Activated CD4-positive, alpha-beta T cell treated with anti-CD3 and anti-CD28 coated beads, Interleukin-2, Interleukin-4, amounts not matched to agents 100 ng/mL and 50 ng/mL, durations not matched to agents 16 hours and 8 hours (primary cell): Measurements from ENCODE around the gene MACROH2A2.
A peak's percentile ranks its signal among the peaks of the same experiment; 100 is the strongest.
"Not testable (repeated sequence)": the region's sequence is repeated elsewhere in the genome, so short reads cannot be mapped to it uniquely, and the experiment has no call there.

Experiments
- DNase-seq: peaks from one replicate; pipeline ENCODE4 v3.0.0-alpha.2; 2020; ENCODE audit warnings: low spot score

Gene MACROH2A2

GRCh38 chr10:70052462-70053217, at the start of gene MACROH2A2:
TSS of gene MACROH2A2 (plus strand) at chr10:70052846. CDS start at chr10:70075659, 22,813 bp downstream.
- no peak for DNase-seq

GRCh38 chr10:70007116-70007820, 45.4 kb upstream of the MACROH2A2 start:
- no peak for DNase-seq

GRCh38 chr10:70031215-70031614, 21.4 kb upstream of the MACROH2A2 start:
- DNase-seq, result no peak

- no peak for DNase-seq
Observed at GRCh38 chr10:70032667-70033289, 19.9 kb upstream of the MACROH2A2 start.

- DNase-seq, result no peak
Observed at GRCh38 chr10:70034232-70034631, 18.4 kb upstream of the MACROH2A2 start.

GRCh38 chr10:70035531-70035930, 17.1 kb upstream of the MACROH2A2 start:
- DNase-seq, result no peak

GRCh38 chr10:70038923-70039322, 13.7 kb upstream of the MACROH2A2 start:
- DNase-seq, result peak; percentile 13

GRCh38 chr10:70041016-70041415, 11.6 kb upstream of the MACROH2A2 start:
- DNase-seq, result no peak

GRCh38 chr10:70041739-70042138, 10.9 kb upstream of the MACROH2A2 start:
- not testable (repeated sequence) for DNase-seq

- DNase-seq, result not testable (repeated sequence)
Observed at GRCh38 chr10:70047066-70047465, 5.6 kb upstream of the MACROH2A2 start.

- DNase-seq, result no peak
Observed at GRCh38 chr10:70048030-70048723, 4.5 kb upstream of the MACROH2A2 start.

GRCh38 chr10:70051848-70052247, 798 bp upstream of the MACROH2A2 start:
- no peak for DNase-seq

- DNase-seq, result no peak
Observed at GRCh38 chr10:70053218-70053840, 683 bp downstream of the MACROH2A2 start.

- DNase-seq, result no peak
Observed at GRCh38 chr10:70053841-70054288, 1.2 kb downstream of the MACROH2A2 start.

- DNase-seq, result no peak
Observed at GRCh38 chr10:70054902-70055301, 2.3 kb downstream of the MACROH2A2 start.

GRCh38 chr10:70055550-70055949, 2.9 kb downstream of the MACROH2A2 start:
- no peak for DNase-seq

GRCh38 chr10:70057306-70057705, 4.7 kb downstream of the MACROH2A2 start:
- no peak for DNase-seq

GRCh38 chr10:70060389-70060788, 7.7 kb downstream of the MACROH2A2 start:
- DNase-seq, result no peak

- peak; percentile 30 for DNase-seq
Observed at GRCh38 chr10:70063418-70064098, 10.9 kb downstream of the MACROH2A2 start.

GRCh38 chr10:70064486-70064885, 11.8 kb downstream of the MACROH2A2 start:
- DNase-seq, result no peak

GRCh38 chr10:70066190-70066589, 13.5 kb downstream of the MACROH2A2 start:
- DNase-seq, result no peak
